Nucleus accumbens (tissue), 56 donors: ENCODE results near the gene KLHDC7B.

Experiments
- DNase-seq, 56 donors: peaks; one replicate each; lab custom pipeline; 2025; lab: John Stamatoyannopoulos, UW

KLHDC7B gene

DNA sequence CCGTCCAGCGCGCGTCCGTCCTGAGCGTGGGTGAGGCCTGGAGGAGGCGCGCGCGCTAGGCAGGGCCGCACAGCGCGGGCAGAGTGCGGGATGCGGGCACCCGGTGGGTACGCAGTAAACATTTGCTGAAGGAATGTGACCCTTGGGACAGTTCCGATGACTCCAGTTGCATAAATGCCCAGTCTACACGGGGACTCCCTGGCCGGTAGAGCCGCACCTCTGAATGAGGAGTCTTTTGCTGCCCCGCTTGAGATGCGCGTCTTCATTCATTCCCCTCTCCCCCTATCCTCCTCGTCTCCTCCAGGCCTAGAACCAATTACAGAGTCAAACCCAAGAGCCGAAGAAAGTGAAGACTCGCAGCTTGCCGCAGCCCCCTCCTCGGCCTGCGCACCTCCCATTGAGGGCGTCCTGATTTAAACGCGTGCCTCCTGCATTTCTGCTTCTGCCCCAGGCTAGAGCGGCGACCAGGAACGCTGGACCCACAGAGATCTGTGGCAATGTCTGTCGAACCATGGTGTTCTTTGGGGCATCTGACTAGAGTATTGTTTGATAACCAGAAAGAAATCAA lies 37.7 kb downstream of the KLHDC7B start:
- DNase-seq, result peak in 1 of 56 donors; percentile 50

- DNase-seq, result no peak
Measured at GRCh38 chr22:50584106-50585096, 38.7 kb downstream of the KLHDC7B start.

DNA sequence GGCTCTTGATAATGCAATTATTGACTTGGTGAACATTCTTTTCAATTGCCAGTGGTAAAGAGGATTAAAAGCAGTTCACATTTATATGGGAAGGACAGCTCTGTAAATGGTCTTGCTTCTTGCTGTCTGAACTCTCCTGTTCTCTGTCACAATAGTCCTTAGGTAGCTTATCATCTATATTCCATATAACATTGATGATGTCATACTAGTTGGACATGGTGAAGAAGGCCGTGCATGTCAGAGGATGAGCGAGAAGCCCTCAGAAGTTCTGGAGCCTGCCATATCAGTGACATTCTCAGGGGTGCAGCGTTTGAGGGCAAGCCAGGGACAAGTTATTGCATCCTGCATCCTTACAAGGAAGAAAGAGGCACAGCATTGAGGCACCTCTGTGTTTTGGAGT lies 39.5 kb downstream of the KLHDC7B start:
- no peak for DNase-seq

GRCh38 chr22:50585781-50586180 lies 40.1 kb downstream of the KLHDC7B start:
- DNase-seq, result no peak

GRCh38 chr22:50586416-50586815 lies 40.7 kb downstream of the KLHDC7B start:
- DNase-seq, result no peak

DNA sequence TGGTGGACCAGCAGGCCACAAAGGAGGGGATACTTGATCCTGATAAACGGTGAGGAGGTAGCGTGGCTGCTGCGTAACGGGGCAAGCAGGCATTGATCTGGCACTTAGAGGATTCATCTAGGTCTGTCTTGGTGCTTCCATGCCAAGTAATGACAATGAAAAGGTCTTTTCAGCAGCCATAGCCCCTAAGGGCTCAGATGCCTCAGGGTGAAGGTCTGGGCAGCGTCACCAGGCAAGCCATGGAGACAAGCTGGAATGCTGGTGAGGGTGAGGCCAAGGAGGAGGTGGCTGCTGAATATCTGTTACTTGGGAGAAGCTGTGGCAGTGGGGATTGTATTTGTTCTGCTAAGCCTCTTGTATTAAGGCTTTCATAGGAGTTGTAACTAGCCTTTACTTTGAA lies 41.7 kb downstream of the KLHDC7B start:
- no peak for DNase-seq

DNA sequence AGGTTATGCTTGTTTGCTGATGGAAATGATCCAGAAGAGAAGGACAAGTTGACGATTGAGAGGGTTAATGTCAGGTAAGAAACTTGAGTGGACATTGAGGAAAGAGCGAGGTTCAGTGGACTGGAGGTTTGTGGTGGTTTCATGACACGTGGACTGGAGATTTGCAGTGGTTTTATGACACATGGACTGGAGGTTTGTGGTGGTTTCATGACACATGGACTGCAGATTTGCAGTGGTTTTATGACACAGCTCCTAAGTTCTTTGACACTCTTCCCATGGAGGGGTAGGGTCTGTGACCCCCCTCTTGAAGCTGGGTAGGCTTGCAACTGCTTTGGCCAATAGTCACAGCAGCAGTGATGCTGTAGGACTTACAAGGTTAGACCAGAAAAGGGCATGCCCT lies 49.5 kb downstream of the KLHDC7B start:
- DNase-seq, result no peak

GRCh38 chr22:50597097-50597496 lies 51.4 kb downstream of the KLHDC7B start:
- DNase-seq, result no peak

- DNase-seq, result peak in 12 of 56 donors; percentile 6 to 53 (median 25)
Measured at GRCh38 chr22:50599816-50600455, 54.2 kb downstream of the KLHDC7B start.

DNA sequence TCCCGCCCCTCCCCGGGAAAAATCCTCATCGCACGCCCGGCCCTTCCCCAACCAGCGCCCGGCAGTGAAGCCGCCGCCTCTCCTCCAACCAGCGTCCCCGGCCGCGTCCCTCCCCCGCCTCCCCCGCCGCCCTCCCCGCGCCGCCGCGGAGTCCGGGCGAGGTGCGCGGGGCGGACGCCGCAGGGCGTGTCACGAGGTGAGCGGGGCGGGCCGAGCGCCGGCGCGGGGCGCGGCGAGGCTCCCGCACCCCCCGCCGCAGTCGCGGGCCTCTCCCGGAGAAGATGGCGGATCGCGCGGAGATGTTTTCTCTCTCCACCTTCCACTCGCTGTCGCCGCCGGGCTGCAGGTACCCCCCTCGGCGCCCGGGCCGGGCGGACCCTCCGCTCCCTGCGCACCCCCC lies 54.8 kb downstream of the KLHDC7B start, which contains the start of gene MAPK8IP2:
TSS of gene MAPK8IP2 (plus strand) at position 256 of the 400 bp plus-strand sequence. CDS start at position 282, 26 bp downstream.
- peak in 12 of 56 donors; percentile 22 to 62 (median 36) for DNase-seq
